Fibroblast of mammary gland (primary cell): ENCODE results near the gene STRIP1.
"Not testable (repeated sequence)": the region's sequence is repeated elsewhere in the genome, so short reads cannot be mapped to it uniquely, and the experiment has no call there.

Experiments used
- DNase-seq: peaks from one replicate; pipeline ENCODE4 v3.0.0-alpha.2; 2010; ENCODE audit warnings: low read depth
- H3K4me3 ChIP-seq: 2 replicates; pipeline ENCODE4 v1.5.1; 2011; ENCODE audit warnings: low read depth, mild to moderate bottlenecking, low read length, moderate library complexity; ENCODE audit not compliant: control insufficient read depth
- TF ChIP-seq, protein P1 (sequence below): conservative IDR thresholded peaks from 2 replicates; pipeline ENCODE4 v1.5.1; 2011; ENCODE audit warnings: low read depth, low read length, inconsistent platforms; ENCODE audit not compliant: control insufficient read depth, insufficient read depth

The STRIP1 gene

GRCh38 chr1:110076789-110077500, 42.5 kb downstream of the STRIP1 start:
- DNase-seq: no peak
- TF ChIP-seq, protein P1, sequence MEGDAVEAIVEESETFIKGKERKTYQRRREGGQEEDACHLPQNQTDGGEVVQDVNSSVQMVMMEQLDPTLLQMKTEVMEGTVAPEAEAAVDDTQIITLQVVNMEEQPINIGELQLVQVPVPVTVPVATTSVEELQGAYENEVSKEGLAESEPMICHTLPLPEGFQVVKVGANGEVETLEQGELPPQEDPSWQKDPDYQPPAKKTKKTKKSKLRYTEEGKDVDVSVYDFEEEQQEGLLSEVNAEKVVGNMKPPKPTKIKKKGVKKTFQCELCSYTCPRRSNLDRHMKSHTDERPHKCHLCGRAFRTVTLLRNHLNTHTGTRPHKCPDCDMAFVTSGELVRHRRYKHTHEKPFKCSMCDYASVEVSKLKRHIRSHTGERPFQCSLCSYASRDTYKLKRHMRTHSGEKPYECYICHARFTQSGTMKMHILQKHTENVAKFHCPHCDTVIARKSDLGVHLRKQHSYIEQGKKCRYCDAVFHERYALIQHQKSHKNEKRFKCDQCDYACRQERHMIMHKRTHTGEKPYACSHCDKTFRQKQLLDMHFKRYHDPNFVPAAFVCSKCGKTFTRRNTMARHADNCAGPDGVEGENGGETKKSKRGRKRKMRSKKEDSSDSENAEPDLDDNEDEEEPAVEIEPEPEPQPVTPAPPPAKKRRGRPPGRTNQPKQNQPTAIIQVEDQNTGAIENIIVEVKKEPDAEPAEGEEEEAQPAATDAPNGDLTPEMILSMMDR: no peak
- H3K4me3 ChIP-seq: no peak overlapping the region

DNA sequence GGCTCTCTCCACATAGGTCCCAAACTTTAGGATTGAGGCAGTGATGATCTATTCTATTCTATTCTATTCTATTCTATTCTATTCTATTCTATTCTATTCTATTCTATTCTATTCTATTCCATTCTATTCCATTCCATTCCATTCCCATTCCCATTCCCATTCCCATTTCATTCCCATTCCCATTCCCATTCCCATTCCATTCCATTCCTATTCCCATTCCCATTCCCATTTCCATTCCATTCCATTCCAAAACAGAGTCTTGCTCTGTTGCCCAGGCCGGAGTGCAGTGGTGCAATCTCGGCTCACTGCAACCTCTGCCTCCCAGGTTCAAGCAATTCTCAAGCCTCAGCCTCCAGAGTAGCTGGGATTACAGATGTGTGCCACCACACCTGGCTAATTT, 45.6 kb downstream of the STRIP1 start:
- not testable (repeated sequence) for DNase-seq, H3K4me3 ChIP-seq

GRCh38 chr1:110081061-110081460, 46.6 kb downstream of the STRIP1 start:
- H3K4me3 ChIP-seq: no peak overlapping the region
- TF ChIP-seq, protein P1: no peak
- no peak for DNase-seq

DNA sequence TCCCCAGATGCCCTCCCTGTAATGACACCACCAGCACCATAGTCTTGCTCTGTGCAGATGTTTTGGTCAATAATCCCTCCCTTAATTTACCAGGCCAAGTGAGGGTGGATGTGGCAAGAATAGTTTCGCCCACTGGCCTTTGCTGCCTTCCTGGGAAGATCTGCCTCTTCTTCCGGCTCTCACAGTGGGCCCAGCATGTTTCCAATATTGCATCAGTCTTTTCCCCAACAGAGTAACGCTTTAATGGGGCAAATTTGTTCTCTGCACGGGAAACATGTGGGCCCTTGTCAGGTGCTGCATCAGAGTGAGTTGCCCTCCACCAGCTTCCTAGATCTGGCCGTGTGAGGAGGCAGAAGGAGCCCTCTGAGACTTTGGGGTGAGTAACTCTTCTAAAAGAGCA, 48.1 kb downstream of the STRIP1 start:
- DNase-seq: no peak
- H3K4me3 ChIP-seq: no peak overlapping the region
- TF ChIP-seq, protein P1: no peak

DNA sequence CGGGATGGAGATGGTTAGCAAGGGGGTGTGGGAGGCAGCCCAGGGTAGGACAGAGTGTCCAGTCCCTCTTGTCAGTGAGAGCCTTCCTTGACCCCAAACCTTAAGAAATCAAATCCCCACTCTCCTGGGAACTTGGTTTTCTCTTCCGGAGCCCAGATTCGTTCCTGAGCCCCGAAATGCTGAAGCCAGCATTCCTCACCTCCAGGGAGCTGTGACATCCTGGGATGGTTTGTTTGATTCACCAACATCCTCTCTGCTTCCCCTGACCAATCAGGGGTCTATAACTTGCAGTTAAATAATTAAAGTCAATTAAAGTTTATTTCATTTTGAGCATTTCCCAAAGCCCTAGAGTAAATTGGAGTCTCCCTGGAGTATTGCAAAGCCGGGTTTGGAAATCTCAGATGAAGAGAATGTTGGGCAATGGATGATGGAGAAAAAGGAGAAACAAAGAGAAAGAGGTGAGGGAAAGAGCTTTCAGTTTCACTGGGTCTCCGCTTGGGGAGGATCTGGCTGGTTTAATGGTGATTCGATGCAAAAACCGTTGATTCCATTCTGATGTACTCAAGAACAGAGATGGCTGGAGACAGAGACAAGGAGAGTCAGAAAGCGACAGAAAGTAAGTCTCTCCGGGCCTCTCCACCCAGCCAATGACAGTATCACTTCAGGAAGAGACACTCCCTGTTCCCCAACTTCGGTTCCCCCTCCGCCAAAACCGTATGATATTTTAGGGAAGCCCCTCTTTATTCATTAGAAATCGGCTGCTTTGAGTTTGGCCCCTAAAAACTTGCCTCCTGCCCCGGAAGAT, 48.8 kb downstream of the STRIP1 start:
- H3K4me3 ChIP-seq: no peak overlapping the region
- DNase-seq: no peak
- TF ChIP-seq, protein P1: no peak

DNA sequence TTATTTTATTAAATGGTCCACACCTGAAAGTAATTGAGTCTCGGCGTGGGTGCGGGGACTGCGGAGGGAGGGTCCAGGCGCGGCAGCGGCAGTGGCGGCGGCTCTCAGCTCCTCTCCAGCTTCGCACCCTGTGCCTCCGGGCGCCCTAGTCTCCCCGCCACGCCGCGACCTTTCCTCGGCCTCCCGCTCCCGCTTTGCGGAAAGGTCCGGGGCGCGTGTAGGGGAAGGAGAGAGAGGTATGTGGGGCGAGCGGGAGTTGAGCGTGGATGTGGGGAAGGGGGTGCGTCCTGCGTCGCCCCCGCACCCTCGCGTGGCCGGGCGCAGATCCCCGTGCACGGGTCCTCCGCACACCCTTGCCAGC, 49.4 kb downstream of the STRIP1 start:
- H3K4me3 ChIP-seq: no peak overlapping the region
- TF ChIP-seq, protein P1: no peak
- DNase-seq: no peak
